ENCODE results near the gene CSH1.
"Not testable (repeated sequence)": the region's sequence is repeated elsewhere in the genome, so short reads cannot be mapped to it uniquely, and the experiment has no call there.

The CSH1 gene

DNA sequence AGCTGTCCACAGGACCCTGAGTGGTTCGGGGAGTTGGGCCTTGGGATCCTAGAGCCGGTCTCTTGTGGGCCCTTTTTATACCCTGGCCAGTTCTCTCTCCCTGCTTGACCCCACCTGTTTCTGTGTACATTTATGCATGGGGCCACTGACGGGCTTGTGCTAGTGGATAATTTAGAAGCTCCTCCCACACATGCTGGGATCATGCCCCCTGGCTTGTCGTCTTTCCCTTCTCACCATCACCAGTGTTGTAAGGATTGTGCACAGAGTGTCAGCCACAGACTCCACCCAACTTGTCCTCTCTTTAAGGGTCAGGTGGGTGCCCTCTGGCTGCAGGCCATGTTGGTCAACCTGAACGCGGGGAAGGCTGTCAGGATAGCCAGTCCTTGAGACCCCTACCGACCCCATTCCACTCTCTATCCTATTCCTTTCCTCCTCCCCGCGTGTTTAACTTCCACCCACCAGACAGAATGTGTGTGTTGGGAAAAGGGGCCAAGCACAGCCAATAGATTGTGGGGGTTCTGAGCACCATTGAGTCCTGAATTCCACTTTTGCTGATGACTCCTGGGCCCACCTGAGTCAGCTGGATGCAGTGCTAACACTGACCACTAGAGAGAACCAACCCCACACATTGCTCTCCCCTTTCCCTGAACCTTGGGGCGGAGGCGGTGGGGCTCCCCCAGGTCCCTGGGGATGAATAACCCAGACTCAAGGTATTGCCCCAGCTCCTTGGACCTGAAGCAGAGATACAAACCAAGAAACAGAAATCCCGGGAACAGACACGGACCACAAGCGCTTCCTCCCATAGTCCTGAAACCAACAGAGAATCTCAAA lies at the start of gene CSH1:
CSH1 (minus strand) TSS at position 51 of the 831 bp plus-strand sequence. CDS start 63 bp downstream, outside the sequence.
- POLR2A ChIA-PET; CTCF ChIA-PET; DNase-seq (ENCODE audit: extremely low spot score): not testable (repeated sequence)

DNA sequence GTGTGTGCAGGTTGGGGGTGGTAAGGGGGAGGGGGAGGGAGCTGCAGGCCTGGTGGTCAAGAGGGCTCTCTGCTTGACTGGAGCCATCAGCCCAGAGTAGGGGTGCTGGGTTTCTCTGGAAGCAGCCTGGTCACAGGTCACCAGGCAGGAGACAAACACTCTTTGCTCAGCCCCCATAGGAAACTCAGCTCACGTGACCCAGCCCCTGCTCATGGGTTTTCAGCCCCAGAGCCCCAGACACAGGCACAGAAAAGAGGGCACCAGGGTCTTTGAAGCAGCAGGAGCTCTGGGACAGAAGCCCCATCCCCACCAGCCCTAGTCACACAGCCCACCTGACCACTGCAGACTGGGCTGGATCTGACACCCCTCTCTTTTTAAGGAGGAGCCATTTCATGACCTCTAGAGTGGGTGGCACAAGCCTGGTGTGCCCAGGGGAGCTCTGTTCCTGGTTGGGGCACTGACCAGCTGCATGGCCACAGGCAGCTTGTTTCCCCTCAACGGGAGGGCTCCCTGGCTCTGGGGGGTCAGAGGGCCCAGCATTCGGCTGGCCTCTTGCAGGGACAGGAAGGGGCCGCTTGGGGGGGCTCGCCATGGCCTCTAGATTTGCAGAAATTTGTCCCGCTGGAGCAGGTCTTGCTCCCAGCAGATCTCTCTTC lies 49.5 kb upstream of the CSH1 start:
- POLR2A ChIA-PET, result interaction anchor here (1.2 kb wide), 1 partner anchor 200 kb away, joined by 4 read pairs; no protein-coding TSS in a partner anchor
- TF ChIP-seq HDGF (IDR thresholded peaks at IDR 0.05; ENCODE audit: borderline replicate concordance), result no peak
- no peak for TF ChIP-seq LEF1 (IDR thresholded peaks at IDR 0.05; ENCODE audit: borderline replicate concordance)
- TF ChIP-seq FOXM1 (IDR thresholded peaks at IDR 0.05; ENCODE audit: borderline replicate concordance), result no peak
- no peak for TF ChIP-seq BHLHE40 (IDR thresholded peaks at IDR 0.05; ENCODE audit: borderline replicate concordance)
- TF ChIP-seq ZNF384 (IDR thresholded peaks at IDR 0.05), result no peak
- no peak for TF ChIP-seq ARNT (IDR thresholded peaks at IDR 0.05)
- no peak for TF ChIP-seq SUZ12 (IDR thresholded peaks at IDR 0.05)
- no peak for TF ChIP-seq CTBP1 (IDR thresholded peaks at IDR 0.05; ENCODE audit: borderline replicate concordance)
- TF ChIP-seq FOXA1 (IDR thresholded peaks at IDR 0.05), result no peak
- DNase-seq (ENCODE audit: extremely low spot score), result no peak
- CTCF ChIA-PET, result interaction anchor here (0.5 to 2.0 kb wide), 20 partner anchors 8 to 381 kb away, joined by 3 to 27 read pairs (median 4); partner anchors contain the start of gene GH1

- POLR2A ChIA-PET, result no interaction called here
- DNase-seq (ENCODE audit: extremely low spot score), result no peak
- CTCF ChIA-PET, result no interaction called here
- no peak for TF ChIP-seq ZNF384 (IDR thresholded peaks at IDR 0.05)
- no peak for TF ChIP-seq ELF4 (IDR thresholded peaks at IDR 0.05)
- TF ChIP-seq FOXA1 (IDR thresholded peaks at IDR 0.05), result no peak
- no peak for TF ChIP-seq TARDBP (IDR thresholded peaks at IDR 0.05)
- no peak for TF ChIP-seq CTBP1 (IDR thresholded peaks at IDR 0.05; ENCODE audit: borderline replicate concordance)
- TF ChIP-seq SP1 (IDR thresholded peaks at IDR 0.05), result no peak
- no peak for TF ChIP-seq BHLHE40 (IDR thresholded peaks at IDR 0.05; ENCODE audit: borderline replicate concordance)
- no peak for TF ChIP-seq NFRKB (IDR thresholded peaks at IDR 0.05)
- no peak for TF ChIP-seq ARNT (IDR thresholded peaks at IDR 0.05)
- TF ChIP-seq L3MBTL2 (conservative IDR thresholded peaks at IDR 0.05), result no peak
- no peak for TF ChIP-seq LEF1 (IDR thresholded peaks at IDR 0.05; ENCODE audit: borderline replicate concordance)
- no peak for TF ChIP-seq SUZ12 (IDR thresholded peaks at IDR 0.05)
- TF ChIP-seq FOXM1 (IDR thresholded peaks at IDR 0.05; ENCODE audit: borderline replicate concordance), result no peak
- no peak for TF ChIP-seq HDGF (IDR thresholded peaks at IDR 0.05; ENCODE audit: borderline replicate concordance)
Observed at GRCh38 chr17:63944736-63945499, 48.5 kb upstream of the CSH1 start.

GRCh38 chr17:63943745-63944144 lies 47.4 kb upstream of the CSH1 start:
- TF ChIP-seq LEF1 (IDR thresholded peaks at IDR 0.05; ENCODE audit: borderline replicate concordance), result no peak
- no peak for TF ChIP-seq FOXK2 (IDR thresholded peaks at IDR 0.05)
- no peak for TF ChIP-seq HDGF (IDR thresholded peaks at IDR 0.05; ENCODE audit: borderline replicate concordance)
- no peak for TF ChIP-seq L3MBTL2 (conservative IDR thresholded peaks at IDR 0.05)
- no peak for TF ChIP-seq ELF4 (IDR thresholded peaks at IDR 0.05)
- no peak for TF ChIP-seq NFRKB (IDR thresholded peaks at IDR 0.05)
- TF ChIP-seq FOXA1 (IDR thresholded peaks at IDR 0.05), result no peak
- no peak for TF ChIP-seq TARDBP (IDR thresholded peaks at IDR 0.05)
- no peak for TF ChIP-seq PKNOX1 (IDR thresholded peaks at IDR 0.05)
- no peak for TF ChIP-seq ARNT (IDR thresholded peaks at IDR 0.05)
- no peak for TF ChIP-seq BHLHE40 (IDR thresholded peaks at IDR 0.05; ENCODE audit: borderline replicate concordance)
- TF ChIP-seq SUZ12 (IDR thresholded peaks at IDR 0.05), result no peak
- no peak for TF ChIP-seq SP1 (IDR thresholded peaks at IDR 0.05)
- no peak for TF ChIP-seq ZNF384 (IDR thresholded peaks at IDR 0.05)
- CTCF ChIA-PET, result no interaction called here
- POLR2A ChIA-PET, result no interaction called here
- no peak for DNase-seq (ENCODE audit: extremely low spot score)

- POLR2A ChIA-PET, result no interaction called here
- TF ChIP-seq L3MBTL2 (conservative IDR thresholded peaks at IDR 0.05) (no peak), ELF4 (IDR thresholded peaks at IDR 0.05) (no peak), FOXM1 (IDR thresholded peaks at IDR 0.05; ENCODE audit: borderline replicate concordance) (no peak), PKNOX1 (IDR thresholded peaks at IDR 0.05) (no peak), ZNF384 (IDR thresholded peaks at IDR 0.05) (no peak), SUZ12 (IDR thresholded peaks at IDR 0.05) (no peak), TARDBP (IDR thresholded peaks at IDR 0.05) (no peak), BHLHE40 (IDR thresholded peaks at IDR 0.05; ENCODE audit: borderline replicate concordance) (no peak), NFRKB (IDR thresholded peaks at IDR 0.05) (no peak), FOXA1 (IDR thresholded peaks at IDR 0.05) (no peak), LEF1 (IDR thresholded peaks at IDR 0.05; ENCODE audit: borderline replicate concordance) (no peak), CTBP1 (IDR thresholded peaks at IDR 0.05; ENCODE audit: borderline replicate concordance) (no peak)
- no peak for DNase-seq (ENCODE audit: extremely low spot score)
- CTCF ChIA-PET, result no interaction called here
Observed at GRCh38 chr17:63942309-63942985, 46.1 kb upstream of the CSH1 start.
